HG02970 (cell line): ENCODE data around the gene EHBP1L1.
"Not testable (repeated sequence)": the region's sequence is repeated elsewhere in the genome, so short reads cannot be mapped to it uniquely, and the experiment has no call there.

Experiments
- ATAC-seq: cut with Tn5 transposase; IDR thresholded peaks from one replicate; pipeline ENCODE4 v1.9.1; 2021; ENCODE audit warnings: mild to moderate bottlenecking, moderate library complexity, moderate number of reproducible peaks; ENCODE audit not compliant: unreplicated experiment, low FRiP score

Gene EHBP1L1

DNA sequence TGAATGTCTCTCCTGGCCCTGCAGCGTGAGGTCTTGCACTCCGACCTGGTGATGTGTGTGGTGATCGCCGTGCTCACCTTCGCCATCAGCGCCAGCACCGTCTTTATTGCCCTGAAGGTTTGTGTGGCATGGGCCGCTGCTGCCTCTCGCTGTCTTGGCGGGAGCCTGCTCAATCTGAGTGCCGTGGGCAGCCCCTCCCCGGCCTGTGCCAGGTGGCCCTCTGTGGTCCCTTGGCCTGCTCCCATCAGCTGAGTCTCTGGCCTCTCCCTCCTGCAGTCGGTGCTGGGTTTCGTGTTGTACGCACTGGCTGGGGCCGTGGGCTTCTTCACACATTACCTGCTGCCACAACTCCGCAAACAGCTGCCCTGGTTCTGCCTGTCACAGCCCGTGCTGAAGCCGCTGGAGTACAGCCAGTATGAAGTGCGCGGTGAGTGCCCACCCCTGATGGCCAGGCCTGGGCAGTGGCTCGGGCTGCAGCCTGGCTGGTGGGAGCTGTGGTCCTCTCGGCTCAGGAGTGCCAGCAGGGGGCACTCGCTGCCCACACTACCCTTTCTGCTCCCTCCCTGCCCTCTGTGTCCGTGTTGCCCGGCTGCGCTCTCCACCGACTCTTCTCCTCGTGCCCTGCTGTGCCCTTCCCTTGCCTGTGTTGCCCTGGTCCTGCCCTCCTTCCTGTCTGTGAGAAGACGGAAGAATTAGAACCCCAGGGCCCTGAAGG is 49.9 kb downstream of the EHBP1L1 start:
- ATAC-seq = no peak

DNA sequence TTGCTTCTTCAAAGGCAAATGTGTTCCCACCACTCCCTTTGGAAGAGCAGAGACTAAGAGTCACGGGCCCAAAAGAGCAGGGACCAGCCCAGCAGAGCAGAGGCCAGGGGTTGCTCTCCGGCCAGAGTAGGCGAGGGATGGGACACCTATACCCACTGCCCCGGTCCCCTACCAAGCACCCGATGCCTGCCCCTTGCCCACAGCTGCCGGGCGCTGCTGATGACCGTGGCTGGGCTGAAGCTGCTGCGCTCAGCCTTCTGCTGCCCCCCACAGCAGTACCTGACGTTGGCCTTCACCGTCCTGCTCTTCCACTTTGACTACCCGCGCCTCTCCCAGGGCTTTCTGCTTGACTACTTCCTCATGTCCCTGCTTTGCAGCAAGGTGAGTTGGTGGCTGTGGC is 51.3 kb downstream of the EHBP1L1 start:
- ATAC-seq = no peak

DNA sequence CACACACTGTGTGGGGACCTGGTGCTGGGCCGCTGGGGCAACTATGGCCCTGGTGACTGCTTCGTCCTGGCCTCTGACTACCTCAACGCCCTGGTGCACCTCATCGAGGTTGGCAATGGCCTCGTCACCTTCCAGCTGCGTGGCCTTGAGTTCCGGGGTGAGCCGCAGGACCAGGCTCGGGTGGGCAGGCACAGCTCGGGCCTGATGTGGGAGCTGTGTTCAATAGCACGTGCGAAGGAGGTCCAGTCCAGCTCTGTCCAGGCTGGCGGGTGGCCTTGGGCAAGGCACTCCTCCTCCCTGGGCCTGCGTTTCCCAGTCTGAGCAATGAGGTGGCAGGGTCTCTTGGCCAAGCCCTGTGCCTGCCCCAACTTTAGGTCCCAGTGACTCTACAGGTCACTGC is 53.7 kb downstream of the EHBP1L1 start:
- ATAC-seq = no peak

DNA sequence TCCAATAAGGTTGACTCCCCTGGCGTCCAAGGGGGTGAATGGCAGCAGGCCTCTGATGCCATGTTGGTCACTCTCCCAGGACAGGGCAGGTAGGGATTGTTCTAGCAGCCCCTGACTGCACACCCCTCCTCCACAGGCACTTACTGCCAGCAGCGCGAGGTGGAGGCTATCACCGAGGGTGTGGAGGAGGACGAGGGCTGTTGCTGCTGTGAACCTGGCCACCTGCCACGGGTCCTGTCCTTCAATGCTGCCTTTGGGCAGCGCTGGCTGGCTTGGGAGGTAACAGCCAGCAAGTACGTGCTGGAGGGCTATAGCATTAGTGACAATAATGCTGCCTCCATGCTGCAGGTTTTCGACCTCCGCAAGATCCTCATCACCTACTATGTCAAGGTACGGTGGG is 54.4 kb downstream of the EHBP1L1 start:
- ATAC-seq = no peak

DNA sequence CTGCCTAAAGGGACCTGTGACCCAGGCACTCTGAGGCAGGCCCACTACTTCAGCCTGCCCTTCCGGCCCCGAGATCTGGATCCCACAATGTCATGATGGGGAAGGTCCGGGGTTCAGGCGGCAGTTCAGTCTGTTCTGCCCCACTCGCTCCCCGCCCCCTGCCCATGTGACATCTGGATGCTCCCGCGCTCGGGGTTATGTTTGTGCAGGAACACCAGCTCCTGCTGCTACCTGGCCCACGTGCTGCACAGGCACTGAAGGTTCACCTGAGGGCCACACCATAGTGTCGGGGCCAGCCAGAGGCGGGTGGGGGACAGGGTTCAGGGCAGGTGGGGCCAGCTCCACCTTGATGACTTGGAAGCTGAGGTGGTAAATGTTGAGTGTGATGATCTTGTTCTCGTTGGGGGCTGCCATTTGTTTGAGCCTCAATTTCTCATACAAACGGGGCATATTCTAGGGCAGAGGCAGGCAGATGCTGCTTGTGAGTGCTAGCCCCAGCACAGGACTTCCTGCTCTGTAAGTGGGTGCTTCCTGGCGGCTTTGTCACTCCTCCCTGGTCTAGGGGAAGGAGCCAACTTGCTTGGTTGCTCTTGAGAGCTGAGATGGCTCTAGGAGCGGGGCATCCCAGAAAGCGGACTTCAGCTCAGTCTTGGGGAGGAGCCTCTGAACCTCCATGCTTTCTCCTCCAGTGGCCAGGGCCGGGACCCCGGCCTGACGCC is 57.7 kb downstream of the EHBP1L1 start:
- no peak for ATAC-seq

DNA sequence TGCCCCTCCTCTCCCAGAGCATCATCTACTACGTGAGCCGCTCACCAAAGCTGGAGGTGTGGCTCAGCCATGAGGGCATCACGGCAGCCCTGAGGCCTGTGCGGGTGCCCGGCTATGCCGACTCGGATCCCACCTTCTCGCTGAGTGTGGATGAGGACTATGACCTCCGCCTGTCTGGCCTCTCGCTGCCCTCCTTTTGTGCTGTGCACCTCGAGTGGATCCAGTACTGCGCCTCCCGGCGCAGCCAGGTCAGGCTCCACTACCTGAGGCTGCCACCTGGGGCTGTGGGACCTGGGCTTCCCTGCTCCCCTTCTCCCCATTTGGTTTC is 58.2 kb downstream of the EHBP1L1 start:
- no peak for ATAC-seq

DNA sequence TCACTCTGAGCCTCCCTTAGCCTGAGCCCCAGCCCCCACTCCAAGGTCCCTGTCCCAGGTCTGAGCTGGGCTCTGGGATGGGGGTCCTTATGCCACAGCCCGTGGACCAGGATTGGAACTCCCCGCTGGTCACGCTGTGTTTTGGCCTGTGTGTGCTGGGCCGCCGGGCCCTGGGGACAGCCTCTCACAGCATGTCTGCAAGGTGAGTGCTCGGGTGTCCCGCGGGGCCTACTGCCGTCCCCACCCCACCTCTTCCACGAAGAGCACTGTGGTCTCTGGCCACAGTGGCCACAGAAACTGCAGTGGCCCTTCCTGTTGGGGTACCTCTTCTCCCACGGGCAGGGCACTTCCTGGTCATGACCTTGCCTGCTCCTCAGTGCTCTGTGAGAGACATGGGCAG is 58.6 kb downstream of the EHBP1L1 start:
- ATAC-seq = no peak

DNA sequence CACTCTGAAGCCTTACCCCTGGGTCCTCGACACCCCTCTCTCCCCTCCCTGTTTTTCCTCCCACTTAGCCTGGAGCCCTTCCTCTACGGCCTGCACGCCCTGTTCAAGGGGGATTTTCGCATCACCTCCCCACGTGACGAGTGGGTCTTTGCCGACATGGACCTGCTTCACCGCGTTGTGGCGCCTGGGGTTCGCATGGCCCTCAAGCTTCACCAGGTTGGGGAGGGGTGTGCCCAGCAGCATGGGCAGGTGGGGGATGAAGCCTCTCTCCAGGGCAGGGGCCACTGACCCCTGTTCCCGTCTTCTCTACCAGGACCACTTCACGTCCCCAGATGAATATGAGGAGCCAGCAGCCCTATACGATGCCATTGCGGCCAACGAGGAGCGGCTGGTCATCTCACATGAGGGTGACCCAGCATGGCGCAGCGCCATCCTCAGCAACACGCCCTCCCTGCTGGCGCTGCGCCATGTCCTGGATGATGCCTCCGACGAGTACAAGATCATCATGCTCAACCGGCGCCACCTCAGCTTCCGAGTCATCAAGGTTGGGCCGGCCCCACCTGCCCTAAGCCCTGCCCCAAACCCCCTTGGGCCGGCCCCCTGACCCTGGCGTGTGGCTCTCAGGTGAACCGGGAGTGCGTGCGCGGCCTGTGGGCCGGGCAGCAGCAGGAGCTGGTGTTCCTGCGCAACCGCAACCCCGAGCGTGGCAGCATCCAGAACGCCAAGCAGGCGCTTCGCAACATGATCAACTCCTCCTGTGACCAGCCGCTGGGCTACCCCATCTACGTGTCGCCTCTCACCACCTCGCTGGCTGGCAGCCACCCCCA is 59.3 kb downstream of the EHBP1L1 start:
- ATAC-seq = no peak

DNA sequence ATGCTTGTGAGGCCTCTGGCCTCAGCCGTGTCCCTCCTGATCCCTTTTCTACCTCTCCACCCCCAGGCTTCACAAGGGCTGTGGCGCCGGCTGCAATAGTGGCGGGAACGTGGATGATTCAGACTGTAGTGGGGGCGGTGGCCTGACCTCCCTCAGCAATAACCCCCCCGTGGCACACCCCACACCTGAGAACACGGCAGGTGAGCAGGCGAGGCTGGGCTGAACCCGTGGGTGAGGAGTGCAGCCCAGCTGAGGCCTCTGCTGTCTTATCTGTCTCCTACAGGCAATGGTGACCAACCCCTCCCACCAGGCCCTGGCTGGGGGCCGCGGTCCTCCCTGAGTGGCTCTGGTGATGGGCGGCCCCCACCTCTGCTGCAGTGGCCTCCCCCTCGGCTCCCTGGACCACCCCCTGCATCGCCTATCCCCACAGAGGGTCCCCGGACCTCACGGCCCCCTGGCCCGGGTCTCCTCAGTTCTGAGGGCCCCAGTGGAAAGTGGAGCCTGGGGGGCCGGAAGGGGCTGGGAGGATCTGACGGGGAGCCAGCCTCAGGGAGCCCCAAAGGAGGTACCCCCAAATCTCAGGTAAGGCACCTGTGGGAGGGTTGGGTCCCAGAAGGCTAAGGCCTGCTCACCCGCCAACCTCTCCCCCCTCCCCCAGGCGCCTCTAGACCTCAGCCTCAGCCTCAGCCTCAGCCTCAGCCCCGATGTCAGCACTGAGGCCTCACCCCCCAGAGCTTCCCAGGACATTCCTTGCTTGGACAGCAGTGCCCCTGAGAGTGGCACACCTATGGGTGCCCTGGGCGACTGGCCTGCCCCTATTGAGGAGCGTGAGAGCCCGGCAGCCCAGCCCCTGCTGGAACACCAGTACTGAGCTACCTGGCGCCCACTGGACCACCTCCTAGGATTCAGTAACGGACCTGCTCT is 60.5 kb downstream of the EHBP1L1 start:
- no peak for ATAC-seq

DNA sequence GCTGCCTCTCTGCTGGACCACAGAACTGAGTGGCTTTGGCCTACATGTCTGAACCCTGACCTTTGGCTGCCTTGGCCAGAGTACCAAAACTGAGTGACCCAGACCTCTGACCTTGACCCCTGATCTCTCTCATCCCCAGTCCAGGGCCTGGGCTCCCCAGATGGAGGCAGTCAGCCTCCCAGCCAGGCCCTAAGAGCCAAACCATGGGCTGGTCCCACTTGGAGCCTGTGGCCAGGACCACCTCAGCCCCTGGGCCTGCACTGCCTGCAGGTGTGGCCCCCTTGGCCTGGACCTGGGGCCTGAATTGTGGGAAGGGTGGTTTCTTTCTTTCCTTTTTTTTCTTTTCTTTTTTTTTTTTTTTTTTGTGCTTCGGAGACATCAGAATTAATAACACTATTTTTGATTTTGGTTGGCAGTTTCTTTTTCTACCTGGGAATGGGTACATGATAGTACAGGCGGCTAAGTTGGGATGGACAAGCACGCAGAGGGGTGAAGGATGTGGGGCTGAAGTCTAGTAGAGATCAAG is 61.2 kb downstream of the EHBP1L1 start:
- ATAC-seq = no peak

DNA sequence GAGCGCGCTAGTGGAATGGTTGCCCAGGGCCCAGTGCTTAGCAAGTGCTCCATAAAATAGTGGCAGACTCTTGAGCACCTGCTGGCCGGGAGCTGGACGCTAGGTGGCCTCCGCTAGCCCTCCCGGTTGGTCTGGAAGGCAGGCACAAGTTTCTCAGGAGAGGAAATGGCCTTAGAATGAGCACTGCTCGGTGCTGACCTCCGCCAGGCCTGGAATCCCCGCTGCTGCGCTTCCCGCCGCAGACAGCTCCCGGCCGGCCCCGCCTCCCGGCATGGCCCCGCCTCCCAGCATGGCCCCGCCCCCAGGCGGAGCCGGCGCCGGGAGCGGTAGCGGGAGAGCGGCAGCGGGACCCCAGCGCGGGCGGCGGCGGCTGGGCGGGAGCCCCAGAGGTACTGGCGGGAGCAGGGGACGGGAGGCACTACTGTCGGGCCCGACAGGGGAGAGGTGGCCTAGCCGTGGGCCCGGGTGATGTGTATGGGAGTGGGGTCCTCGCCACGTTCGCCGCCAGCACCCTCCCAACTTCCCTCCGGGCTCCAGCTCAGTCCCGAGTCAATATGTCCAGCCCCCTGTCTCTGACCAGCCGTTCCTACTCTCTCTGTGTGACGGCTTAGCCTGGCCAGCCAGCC is 62.1 kb downstream of the EHBP1L1 start, which contains the start of gene SIPA1:
Gene SIPA1 (plus strand): TSS at position 308 of the 626 bp plus-strand sequence. CDS start 2,821 bp downstream, outside the sequence.
- ATAC-seq = peak; percentile 40

DNA sequence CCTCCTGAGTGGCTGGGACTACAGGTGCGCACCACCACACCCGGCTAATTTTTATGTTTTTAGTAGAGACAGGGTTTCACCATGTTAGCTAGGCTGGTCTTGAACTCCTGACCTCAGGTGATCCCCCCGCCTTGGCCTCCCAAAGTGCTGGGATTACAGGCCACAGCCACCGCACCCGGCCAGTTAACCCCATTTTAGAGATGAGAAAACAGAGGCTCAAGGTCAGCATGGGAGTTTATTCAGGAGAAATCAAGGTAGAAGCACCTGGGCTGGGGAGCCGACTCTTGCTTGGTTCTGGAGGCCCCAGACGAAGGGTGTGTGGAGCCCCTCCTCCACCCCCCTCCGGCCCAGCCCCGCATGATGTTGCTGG is 63.4 kb downstream of the EHBP1L1 start:
- not testable (repeated sequence) for ATAC-seq

DNA sequence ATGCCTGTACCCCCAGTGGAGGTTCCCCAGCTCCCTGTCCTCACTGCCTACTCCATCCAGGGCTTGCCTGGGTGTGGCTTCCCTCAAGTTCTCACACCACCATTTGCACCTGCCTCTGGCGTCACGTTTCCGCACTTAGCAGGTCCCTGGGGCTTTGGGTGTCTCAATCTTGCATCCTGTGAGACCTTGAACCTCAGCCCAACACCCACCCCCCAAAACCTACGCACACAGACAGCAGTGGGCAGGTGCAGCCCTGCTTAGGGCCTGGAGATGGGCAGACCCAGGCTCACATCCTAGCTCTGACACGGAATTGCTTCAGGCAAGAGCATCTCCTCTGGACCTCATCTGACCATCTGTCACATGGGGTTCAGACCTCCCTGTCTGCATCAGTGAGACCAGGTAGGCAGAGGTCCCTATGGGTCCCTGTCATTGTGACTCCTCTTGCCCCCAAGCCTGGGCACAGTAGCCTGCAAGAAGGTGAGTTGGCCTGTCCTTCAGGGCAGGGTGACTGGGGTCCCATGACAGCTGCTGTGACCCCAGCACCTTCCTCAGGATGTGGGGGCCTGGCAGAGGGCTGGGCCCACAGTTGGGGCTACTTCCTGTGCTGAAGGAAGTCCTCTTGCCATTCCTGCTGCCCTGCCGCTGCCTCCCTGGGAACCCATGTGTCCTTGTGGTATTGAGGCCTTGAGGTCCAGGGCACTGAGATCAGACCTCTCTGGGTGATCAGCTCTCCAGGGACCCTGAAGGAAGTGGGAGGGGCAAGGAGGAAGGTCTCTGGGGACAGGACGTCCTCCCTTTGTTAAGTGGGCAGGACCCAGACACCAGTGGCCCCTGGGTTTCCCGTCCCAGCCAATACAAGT is 64.0 kb downstream of the EHBP1L1 start:
- no peak for ATAC-seq

DNA sequence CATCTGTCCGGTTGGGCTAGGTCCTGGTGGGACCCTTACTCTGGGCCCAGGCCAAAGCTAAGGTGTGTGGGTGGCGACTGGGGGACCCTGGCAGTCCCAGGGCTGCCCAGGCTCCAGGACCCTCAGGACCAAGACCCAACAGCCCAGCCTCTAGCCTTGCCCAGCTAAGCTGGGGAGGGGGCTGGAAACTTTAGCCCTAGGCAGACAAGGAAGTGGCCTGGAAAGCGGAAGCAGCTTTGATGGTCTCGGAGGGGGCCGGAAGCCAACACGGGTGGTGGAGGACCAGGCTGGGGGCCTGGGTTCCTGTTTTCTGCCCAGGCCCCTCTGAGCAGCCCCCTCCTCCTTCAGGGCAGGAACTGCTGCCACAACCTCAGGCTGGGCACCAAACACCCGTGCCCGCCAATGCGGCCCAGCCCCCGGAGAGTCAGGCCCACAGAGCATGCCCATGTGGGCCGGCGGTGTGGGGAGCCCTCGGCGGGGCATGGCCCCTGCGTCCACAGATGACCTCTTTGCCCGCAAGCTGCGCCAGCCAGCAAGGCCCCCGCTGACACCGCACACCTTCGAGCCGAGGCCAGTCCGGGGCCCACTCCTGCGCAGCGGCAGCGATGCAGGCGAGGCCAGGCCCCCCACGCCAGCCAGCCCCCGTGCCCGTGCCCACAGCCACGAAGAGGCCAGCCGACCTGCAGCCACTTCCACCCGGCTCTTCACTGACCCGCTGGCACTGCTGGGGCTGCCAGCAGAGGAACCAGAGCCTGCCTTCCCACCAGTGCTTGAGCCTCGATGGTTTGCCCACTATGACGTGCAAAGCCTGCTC is 64.8 kb downstream of the EHBP1L1 start:
- no peak for ATAC-seq

DNA sequence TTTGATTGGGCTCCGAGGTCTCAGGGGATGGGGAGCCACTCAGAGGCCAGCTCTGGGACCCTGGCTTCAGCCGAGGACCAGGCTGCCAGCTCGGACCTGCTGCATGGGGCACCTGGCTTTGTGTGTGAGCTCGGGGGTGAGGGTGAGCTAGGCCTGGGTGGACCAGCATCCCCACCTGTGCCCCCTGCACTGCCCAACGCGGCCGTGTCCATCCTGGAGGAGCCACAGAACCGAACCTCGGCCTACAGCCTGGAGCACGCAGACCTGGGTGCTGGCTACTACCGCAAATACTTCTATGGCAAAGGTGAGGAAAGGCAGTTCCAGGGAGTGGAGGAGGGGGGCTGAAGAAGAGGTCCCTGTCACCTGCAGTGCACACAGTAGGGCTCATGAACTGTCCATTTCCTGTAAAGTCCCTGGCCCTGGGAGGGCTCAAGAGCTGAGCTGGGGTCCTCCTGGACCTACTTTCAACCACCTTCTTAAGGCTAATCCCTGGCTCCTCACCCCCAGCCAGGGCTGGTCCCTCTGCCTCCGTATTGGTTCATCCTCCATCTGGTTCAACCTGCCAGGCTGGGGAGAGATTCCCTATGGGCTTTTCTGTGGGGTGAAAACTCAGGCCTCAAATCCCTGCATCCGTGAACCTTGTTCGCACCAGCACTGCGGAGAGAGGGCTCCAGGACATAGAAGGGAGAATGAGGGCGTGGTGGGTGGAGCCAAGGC is 65.6 kb downstream of the EHBP1L1 start:
- ATAC-seq = no peak
